Measurements from ENCODE around the gene GALR2. TPM values are rescaled to one million over a fixed set of nuclear protein-coding genes. Genes with fewer than 3 reads are reported as not detected.
"Not testable (repeated sequence)": the region's sequence is repeated elsewhere in the genome, so short reads cannot be mapped to it uniquely, and the experiment has no call there.

The GALR2 gene
- polyA plus RNA-seq, 2 of the 4 experiments (the other 2 are of a cell fraction): 0.32 to 0.44 TPM

- no peak for DNase-seq (ENCODE audit: low read depth in 1 of 2, low spot score in 1 of 2)
- H3K4me1 ChIP-seq: peaks cover 7% of the 10 kb centered on the region; the same call in 2 of the 3 replicates
- ATAC-seq: peak in 1 of 2 experiments; percentile 26; a peak in 1 of 6 replicates
- POLR2A ChIA-PET: interaction anchor here (0.7 kb wide), 1 partner anchor 15 kb away, joined by 4 read pairs; the partner anchor contains the start of gene SRP68
- H3K4me2 ChIP-seq: no peak overlapping the region
- no peak overlapping the region for H3K4me3 ChIP-seq
- CTCF ChIA-PET: interaction anchor here (0.5 to 3.4 kb wide), 5 partner anchors 8 to 65 kb away, joined by 3 to 18 read pairs (median 4); partner anchors contain the start of gene CDK3
- no peak for TF ChIP-seq NPAS2 (CRISPR knock-in tag; IDR thresholded peaks at IDR 0.05; ENCODE audit: borderline replicate concordance)
- TF ChIP-seq RAD21 (conservative IDR thresholded peaks at IDR 0.05 in 1 of 2, IDR thresholded peaks at IDR 0.05 in 1 of 2): 0 out of 5 replicates have a peak, but pooled peaks of 1 of the 2 experiments have one; percentile 8
- no peaks in the 10 kb centered on the region for H3K9me3 ChIP-seq
- H3K27ac ChIP-seq: no peak overlapping the region
- FAIRE-seq: no peak
- 94% methylated on average over 3 of the region's 3 CpGs for WGBS (ENCODE audit: missing lambda C conversion rate)
Observed at GRCh38 chr17:76056882-76057281, 17.7 kb upstream of the GALR2 start.

GRCh38 chr17:76058264-76058663 lies 16.3 kb upstream of the GALR2 start:
- H3K4me2 ChIP-seq; H3K9me3 ChIP-seq; DNase-seq (ENCODE audit: low read depth in 1 of 2, low spot score in 1 of 2); H3K27ac ChIP-seq; ATAC-seq; H3K4me1 ChIP-seq; H3K4me3 ChIP-seq; FAIRE-seq: not testable (repeated sequence)
- POLR2A ChIA-PET: interaction anchor here (0.6 kb wide), 1 partner anchor 296 kb away, joined by 3 read pairs; the partner anchor contains the start of gene PRPSAP1
- 76% methylated on average over 6 of the region's 6 CpGs for WGBS (ENCODE audit: missing lambda C conversion rate)
- CTCF ChIA-PET: interaction anchor here (0.6 to 3.4 kb wide), 5 partner anchors 10 to 193 kb away, joined by 3 to 18 read pairs (median 3); no protein-coding TSS in a partner anchor

GRCh38 chr17:76063875-76064546 lies 10.6 kb upstream of the GALR2 start:
- POLR2A ChIA-PET: interaction anchor here (1.9 kb wide), 1 partner anchor 8 kb away, joined by 11 read pairs; the partner anchor contains the start of gene SRP68
- 94% methylated on average over 15 of the region's 15 CpGs for WGBS (ENCODE audit: missing lambda C conversion rate)
- ATAC-seq (no peak), FAIRE-seq (no peak), DNase-seq (ENCODE audit: low read depth in 1 of 2, low spot score in 1 of 2) (no peak)
- Histone ChIP-seq H3K4me1 (no peaks in the 10 kb centered on the region), H3K9me3 (no peaks in the 10 kb centered on the region), H3K4me2 (no peak overlapping the region), H3K27ac (no peak overlapping the region), H3K4me3 (no peak overlapping the region)
- TF ChIP-seq SMC3 (IDR thresholded peaks at IDR 0.05) (no peak), ZNF302 (CRISPR knock-in tag; IDR thresholded peaks at IDR 0.05) (no peak), FOSL2 (IDR thresholded peaks at IDR 0.05) (no peak), FOSL2 (CRISPR knock-in tag; IDR thresholded peaks at IDR 0.05) (no peak), FOXS1 (CRISPR knock-in tag; IDR thresholded peaks at IDR 0.05) (no peak)
- CTCF ChIA-PET: interaction anchor here (0.6 to 4.5 kb wide), 8 partner anchors 10 to 330 kb away, joined by 3 to 24 read pairs (median 5); partner anchors contain the start of genes CDK3 and GALR2

GRCh38 chr17:76065775-76066174 lies 8.8 kb upstream of the GALR2 start:
- CTCF ChIA-PET: interaction anchor here (0.7 to 4.5 kb wide), 9 partner anchors 9 to 233 kb away, joined by 3 to 24 read pairs (median 5); partner anchors contain the start of genes CDK3, GALR2 and TRIM47

GRCh38 chr17:76071531-76072147 lies 2.9 kb upstream of the GALR2 start:
- peak overlapping the region; percentile 87 to 88 for H3K27ac ChIP-seq
- DNase-seq (ENCODE audit: low read depth in 1 of 2, low spot score in 1 of 2): no peak
- peak; percentile 1 to 2; a peak in 3 of 6 replicates for ATAC-seq
- no peaks in the 10 kb centered on the region for H3K9me3 ChIP-seq
- H3K4me2 ChIP-seq: peak overlapping the region; percentile 86
- WGBS (ENCODE audit: missing lambda C conversion rate): 5% methylated on average over 15 of the region's 15 CpGs
- H3K4me3 ChIP-seq: peak overlapping the region; percentile 82
- H3K4me1 ChIP-seq: peaks cover 33% of the 10 kb centered on the region
- POLR2A ChIA-PET: interaction anchor here (1.0 kb wide), 5 partner anchors 15 to 52 kb away, joined by 3 to 4 read pairs (median 4); no protein-coding TSS in a partner anchor
- CTCF ChIA-PET: interaction anchor here (1.2 to 2.0 kb wide), 3 partner anchors 57 to 208 kb away, joined by 4 to 7 read pairs (median 4); no protein-coding TSS in a partner anchor
- no peak for TF ChIP-seq GATA3 (IDR thresholded peaks at IDR 0.05; ENCODE audit: borderline replicate concordance)
- no peak for FAIRE-seq

More at GRCh38 chr17:76065775-76066174, 8.8 kb upstream of the GALR2 start:
- H3K9me3 ChIP-seq: no peaks in the 10 kb centered on the region
- TF ChIP-seq POLR2AphosphoS2 (conservative IDR thresholded peaks at IDR 0.05; ENCODE audit: low read length) (no peak), ZFP36 (IDR thresholded peaks at IDR 0.05; ENCODE audit: borderline replicate concordance, partially characterized antibody) (no peak), CHD2 (IDR thresholded peaks at IDR 0.05; ENCODE audit: low read length, partially characterized antibody) (no peak)
- FAIRE-seq: no peak
- WGBS (ENCODE audit: missing lambda C conversion rate): 93% methylated on average over 4 of the region's 4 CpGs
- no peak for ATAC-seq
- DNase-seq (ENCODE audit: low read depth in 1 of 2, low spot score in 1 of 2): no peak
- H3K4me2 ChIP-seq: no peak overlapping the region
- POLR2A ChIA-PET: no interaction called here
- H3K27ac ChIP-seq: no peak overlapping the region
- no peak overlapping the region for H3K4me3 ChIP-seq
- H3K4me1 ChIP-seq: peaks cover 9% of the 10 kb centered on the region; the same call in 2 of the 3 replicates

Measured in A549 (cell line).